NCI-H2081 (cell line): ENCODE measurements around the gene IL36A.

Experiments used
- DNase-seq, 2 experiments: peaks; one replicate each; lab custom pipeline; 2025; lab: John Stamatoyannopoulos, UW

The IL36A gene, protein sequence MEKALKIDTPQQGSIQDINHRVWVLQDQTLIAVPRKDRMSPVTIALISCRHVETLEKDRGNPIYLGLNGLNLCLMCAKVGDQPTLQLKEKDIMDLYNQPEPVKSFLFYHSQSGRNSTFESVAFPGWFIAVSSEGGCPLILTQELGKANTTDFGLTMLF

DNA sequence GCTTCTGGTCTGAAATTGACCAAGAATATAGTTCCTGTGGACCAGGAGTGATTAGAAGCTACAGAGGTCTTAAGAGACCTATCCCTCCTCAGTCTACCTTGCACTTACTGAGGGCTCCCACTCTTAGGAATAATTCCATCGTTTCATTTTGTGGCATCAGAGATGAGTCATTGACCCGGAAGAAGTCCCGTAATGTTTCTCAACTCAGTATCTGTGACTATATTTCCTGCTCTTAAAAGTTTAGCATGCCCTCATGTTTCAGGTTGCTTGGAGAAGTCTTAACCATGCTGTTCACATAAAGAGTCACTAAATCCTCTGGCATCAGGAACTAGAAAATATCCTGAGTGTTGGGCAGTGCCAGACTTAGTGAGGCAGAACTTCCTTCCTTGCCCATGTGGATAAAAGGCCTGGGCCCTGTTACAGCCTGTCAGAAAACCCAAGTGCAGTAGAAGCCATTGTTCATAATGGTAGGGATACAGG lies at the start of gene IL36A:
Gene IL36A (plus strand): TSS at position 430 of the 480 bp plus-strand sequence. CDS start 413 bp downstream, outside the sequence.
- no peak for DNase-seq

DNA sequence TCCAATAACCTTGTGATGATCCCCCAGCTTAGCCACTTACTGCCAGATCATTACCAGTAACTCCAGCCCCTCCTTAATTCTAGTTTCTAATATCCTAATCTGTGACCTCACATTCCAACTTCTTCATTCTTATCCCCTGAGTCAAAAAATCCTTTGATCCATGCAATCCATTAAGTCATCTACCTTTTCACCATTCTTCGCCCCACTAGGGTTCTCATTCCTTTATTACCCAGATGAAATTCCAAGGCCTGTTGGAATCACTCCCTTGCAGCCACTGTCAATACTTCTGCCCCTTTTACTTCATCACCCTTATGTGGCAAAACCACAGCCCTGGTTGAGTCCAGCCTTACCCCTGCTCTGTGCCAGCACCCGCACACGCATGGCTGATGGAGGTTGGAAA lies 47.7 kb upstream of the IL36A start:
- no peak for DNase-seq

GRCh38 chr2:112958428-112959108 lies 46.7 kb upstream of the IL36A start:
- DNase-seq = peak; percentile 68 to 79

- DNase-seq = peak in 1 of 2 experiments; percentile 10
Measured at GRCh38 chr2:112959109-112959812, 46.0 kb upstream of the IL36A start.

GRCh38 chr2:112960230-112960825 lies 44.9 kb upstream of the IL36A start:
- DNase-seq = no peak

- no peak for DNase-seq
Measured at GRCh38 chr2:112962308-112963175, 42.7 kb upstream of the IL36A start.

- no peak for DNase-seq
Measured at GRCh38 chr2:112967023-112967422, 38.2 kb upstream of the IL36A start.

DNA sequence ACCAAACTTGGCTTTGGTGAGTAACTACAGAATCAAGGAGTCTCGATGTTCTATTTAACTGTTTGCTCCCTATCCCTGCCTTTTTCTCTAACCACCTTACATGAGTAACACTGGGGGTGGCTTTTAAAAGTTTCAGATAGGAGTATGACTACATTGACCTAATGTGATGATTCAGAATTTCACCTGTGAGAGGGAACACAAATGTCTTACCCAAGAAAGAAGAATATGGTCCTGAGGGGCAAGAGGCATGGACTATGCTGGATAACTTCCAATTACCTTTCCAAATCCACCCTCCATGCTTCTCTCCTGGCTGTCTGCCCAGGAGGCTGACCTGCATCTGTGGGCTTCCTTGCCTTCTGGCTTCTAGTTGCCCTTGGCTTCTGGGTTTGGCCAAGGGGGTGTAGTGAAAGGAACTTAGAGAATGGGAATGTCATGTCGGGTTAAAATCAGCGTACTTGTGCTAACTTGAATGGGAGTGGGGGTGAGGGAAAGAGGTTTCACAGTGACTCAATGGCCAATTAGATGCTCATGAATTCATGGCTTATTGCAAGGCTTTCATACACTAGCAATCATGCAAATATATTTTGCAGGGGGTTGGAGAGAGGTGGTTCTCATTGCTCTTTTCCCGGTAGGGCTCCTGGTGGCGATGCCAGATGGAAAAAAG lies 32.7 kb upstream of the IL36A start:
- no peak for DNase-seq

DNA sequence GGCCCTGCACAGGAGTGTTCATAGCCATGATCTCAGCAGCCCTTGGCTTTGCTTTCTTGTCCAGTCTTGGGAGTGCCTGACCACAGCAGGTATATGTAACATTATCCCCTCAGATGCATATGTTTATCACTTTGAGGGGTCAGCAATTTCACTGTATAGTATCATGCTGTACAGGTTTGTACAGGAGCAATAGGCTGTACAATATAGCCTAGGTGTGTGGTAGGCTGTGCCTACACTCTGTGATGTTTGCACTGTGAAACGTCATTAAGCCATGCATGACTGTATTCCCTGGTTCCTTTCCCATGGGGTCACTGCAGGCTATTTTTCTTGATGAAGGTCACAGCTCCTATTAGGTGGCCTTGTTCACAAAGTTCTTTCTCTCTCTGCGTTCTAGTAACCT lies 32.1 kb upstream of the IL36A start:
- no peak for DNase-seq

- no peak for DNase-seq
Measured at GRCh38 chr2:112977559-112978056, 27.7 kb upstream of the IL36A start, which contains the start of gene IL36G. Gene IL36G (plus strand): TSS chr2:112978006. CDS start chr2:112978639, 633 bp downstream.

- DNase-seq = no peak
Measured at GRCh38 chr2:112979731-112980130, 25.5 kb upstream of the IL36A start.

DNA sequence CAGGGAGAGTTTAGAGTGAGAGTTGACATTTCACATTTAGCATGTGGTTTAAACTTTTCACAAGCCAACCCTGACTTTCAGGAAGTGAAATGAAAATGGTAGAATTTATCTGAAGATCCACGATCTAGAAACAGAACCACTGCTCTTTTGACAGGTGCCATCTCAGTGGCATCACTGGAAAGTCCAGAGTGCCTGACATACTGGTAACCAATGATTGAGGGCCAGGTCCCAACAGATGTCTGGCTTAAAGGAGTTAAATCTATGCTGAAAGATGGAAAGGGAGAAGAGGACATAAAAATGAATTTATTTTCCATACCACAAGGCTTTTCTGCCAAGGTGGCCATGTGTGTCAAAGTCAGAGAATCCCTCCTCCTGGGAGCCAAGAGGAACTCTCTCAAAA lies 24.7 kb upstream of the IL36A start:
- no peak for DNase-seq

DNA sequence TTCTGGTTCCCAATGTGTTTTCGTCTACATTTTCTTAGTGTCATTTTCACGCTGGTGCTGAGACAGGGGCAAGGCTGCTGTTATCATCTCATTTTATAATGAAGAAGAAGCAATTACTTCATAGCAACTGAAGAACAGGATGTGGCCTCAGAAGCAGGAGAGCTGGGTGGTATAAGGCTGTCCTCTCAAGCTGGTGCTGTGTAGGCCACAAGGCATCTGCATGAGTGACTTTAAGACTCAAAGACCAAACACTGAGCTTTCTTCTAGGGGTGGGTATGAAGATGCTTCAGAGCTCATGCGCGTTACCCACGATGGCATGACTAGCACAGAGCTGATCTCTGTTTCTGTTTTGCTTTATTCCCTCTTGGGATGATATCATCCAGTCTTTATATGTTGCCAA lies 20.2 kb upstream of the IL36A start:
- DNase-seq = no peak

DNA sequence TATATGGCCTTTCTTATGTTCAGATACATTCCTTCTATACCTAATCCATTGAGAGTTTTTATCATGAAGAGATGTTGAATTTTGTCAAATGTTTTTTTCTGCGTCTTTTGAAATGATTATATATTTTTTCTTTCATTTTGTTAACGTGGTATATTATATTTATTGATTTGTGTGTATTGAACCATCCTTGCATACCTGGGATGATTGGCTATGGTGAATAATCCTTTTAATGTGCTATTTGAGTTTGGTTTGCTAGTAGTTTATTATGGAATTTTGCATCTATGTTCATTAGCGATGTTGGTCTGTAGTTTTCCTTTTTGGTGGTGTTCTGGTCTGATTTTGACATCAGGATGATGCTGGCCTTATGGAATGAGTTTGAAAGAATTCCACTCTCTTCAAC lies 15.6 kb upstream of the IL36A start:
- no peak for DNase-seq

DNA sequence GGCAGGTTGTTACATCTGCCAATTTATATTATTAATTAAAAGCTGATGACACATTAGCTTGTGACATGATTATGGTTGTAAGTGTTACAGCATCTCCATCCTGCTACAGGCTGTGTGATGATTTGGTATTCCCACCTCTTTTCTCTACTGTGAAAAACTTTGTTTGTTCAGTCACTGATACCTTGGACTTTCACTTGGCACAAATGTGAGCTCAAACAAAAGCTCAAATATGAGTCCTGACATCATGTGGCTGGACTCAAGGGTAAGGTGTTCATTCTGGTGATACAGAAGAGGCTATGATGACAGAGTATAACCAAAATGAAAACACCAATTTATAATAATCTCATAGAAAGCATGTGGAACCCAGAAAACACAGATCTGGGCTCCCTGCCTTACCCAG lies 11.4 kb upstream of the IL36A start:
- DNase-seq = no peak

DNA sequence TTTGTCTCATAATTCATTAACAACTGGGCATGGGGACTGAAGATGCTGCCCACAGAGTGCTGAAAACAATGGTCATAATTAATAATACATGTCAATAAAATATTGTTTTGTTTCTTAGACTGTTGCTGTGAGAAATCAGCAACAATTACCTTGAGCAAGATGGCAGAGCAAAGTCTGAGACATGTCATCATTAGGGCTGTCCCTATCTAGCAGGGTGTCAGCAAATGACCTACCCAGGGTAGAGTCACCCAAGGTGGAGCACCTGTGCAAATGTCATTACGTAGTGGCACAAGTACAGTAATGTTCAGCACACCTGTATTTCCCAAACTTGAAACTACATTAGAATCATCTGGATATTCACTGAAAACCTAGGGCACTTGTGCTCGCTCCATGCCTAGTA lies 10.6 kb upstream of the IL36A start:
- DNase-seq = no peak

GRCh38 chr2:112995346-112995920 lies 9.8 kb upstream of the IL36A start:
- DNase-seq = no peak

DNA sequence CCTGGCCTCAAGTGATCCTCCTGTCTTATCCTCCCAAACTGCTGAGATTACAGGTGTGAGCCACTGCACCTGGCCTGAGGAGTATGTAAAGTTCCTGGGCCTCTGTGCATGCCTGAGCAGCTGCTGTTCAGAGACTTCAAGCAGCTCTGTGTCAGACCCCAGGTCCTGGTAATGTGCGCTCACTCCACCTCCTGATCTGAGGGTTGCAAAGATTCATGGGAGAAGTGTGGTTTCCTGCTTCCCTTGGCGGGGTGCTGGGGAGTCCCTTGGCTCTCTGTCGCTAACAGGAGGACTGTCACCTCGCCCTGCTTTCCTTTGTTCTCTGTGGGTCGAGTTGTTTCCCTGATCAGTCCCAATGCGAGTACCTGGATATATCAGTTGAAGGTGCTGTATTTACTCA lies 8.6 kb upstream of the IL36A start:
- DNase-seq = no peak

GRCh38 chr2:112997151-112997550 lies 8.1 kb upstream of the IL36A start:
- no peak for DNase-seq

DNA sequence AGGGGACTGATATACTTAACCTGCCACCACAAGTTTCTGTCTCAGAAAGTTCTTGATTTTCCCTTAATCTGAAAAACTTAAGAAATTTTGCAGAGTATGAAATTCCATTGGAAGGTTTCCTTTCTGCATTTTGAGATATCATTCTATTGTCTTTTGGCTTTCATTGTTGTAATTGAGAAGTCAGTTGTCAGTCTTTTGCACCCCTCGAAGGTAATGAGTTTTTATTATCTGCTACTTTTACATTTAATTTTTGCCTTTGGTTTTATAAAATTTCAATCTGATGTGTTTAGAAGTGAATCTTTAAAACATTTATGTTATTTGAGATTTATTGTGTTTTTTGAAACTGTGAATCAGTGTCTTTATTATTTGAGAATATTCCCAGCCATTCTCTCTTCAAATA lies 4.8 kb upstream of the IL36A start:
- DNase-seq = no peak

GRCh38 chr2:113002677-113003076 lies 2.6 kb upstream of the IL36A start:
- no peak for DNase-seq
